Kasumi-1 (cell line): Measurements from ENCODE around the gene STK32B.
A peak's percentile ranks its signal among the peaks of the same experiment; 100 is the strongest.
"Not testable (repeated sequence)": the region's sequence is repeated elsewhere in the genome, so short reads cannot be mapped to it uniquely, and the experiment has no call there.

ENCODE experiments used
- DNase-seq, 2 experiments: peaks; one replicate each; lab custom pipeline; 2025; lab: John Stamatoyannopoulos, UW

STK32B gene

DNA sequence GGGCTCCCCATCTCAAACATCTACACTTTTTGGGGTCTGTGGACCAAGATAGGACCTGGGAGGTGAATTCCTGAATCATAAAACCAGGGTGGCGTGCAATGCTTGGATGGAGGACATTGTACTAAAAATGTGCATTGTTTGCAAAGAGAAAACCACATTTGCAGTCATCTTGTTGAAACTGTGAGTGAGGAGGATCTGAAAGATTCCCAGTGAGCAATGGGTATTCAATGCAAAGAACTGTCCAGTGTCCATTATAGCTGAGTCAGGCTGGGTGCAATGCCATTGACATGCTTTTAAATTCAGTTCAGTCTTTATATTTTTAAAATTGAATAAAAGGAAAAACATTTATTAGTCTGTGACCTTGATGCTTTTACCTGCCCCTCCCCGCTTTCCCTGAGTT lies 215.7 kb downstream of the STK32B start:
- DNase-seq: no peak

DNA sequence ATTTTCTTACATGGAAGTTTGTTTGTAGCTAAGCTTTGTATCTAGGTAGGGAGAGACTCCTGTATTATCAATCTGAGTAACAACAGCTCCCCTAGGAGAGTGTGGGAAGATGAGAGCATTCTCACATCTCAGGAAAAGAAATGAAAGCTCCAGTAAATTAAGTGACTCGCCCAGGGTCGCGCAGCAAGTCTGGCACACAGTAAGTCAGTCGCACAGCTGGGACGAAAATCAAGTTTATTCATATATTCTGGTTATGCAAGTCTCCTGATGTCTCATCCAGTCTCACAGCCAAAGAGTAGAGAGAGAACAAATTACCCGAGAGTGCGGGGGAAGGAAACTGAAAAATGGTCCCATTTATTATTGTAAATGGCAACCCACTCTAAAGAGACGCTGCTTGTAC lies 216.1 kb downstream of the STK32B start:
- DNase-seq: no peak

DNA sequence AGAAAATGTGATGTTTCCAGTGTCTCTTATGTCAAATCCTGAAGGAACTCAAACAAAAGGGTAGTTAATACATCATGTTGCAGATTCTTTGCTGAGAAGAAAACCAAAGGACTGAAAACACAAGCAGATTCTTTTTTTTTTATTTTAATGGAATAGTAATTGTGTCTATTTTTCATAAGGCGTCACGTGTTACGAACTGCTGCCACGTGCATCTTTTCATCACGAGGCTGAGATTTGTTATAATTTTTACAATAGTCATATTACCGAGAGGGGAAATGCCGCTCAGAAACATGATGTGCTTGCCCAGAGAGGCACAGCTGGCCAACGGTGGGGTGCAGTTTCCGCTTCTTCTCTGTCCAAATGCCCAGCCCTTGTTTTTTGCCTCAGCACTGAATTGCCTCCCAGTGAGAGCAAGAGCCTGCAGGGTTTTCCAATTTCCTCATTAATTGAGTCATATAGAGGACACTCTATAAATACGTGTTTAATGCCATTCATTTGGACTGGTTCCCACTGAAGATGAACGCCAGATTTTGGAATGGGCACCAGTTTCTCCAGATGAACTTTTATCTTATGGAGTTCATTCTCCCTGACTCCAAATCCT lies 225.3 kb downstream of the STK32B start:
- DNase-seq: no peak

DNA sequence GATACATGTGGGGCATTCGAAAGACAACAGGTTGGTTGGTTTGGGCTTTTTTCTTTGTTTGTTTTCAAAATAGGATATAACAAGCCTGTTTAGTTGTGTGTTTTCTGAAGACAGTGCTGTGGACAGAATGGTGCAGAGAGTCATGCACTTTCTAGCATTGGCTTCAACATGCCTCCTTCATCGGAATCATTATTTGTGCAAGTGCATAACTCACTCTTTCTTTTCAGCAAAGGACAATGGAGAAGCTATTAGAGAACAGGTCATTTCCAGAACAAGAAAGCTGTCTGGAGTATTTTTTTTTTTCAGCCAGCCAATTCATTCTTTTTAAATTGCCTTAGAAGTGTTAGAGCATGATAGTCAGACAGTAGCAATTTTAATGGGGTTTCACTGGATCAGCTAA lies 225.8 kb downstream of the STK32B start:
- DNase-seq: no peak

DNA sequence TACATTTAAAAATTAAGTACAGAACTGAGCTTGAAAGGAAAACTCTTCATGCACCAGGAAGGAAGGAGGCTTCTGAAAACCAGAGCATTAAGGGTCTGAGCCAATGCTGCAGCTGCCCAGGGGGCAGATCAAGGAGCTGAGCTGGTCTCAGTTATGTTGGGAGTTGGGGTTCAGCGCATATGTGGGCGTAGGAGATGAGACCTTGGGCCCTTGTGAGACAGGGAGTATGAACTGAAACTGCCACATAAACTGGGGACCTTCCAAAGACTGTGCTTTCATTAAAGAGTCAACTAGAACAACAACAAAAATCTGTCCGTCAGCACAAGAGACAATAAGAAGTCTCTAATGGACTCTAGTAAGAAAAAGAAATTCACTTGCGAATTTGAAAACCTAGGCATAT lies 226.9 kb downstream of the STK32B start:
- DNase-seq: no peak

DNA sequence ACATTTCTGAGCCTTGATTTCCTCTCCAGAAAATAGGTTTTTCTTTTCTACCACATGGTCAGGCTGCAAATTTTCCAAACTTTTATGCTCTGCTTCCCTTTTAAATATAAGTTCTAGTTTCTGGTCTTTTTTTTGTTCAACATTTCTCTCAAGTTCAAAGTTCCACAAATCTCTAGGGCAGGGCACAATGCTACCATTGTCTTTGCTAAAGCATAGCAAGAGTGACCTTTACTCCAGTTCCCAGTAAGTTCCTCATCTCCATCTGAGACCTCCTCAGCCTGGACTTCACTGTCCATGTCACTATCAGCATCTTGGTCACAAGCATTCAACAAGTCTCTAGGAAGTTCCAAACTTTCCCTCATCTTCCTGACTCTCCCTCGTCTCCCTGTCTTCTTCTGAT lies 228.8 kb downstream of the STK32B start:
- DNase-seq: not testable (repeated sequence)

DNA sequence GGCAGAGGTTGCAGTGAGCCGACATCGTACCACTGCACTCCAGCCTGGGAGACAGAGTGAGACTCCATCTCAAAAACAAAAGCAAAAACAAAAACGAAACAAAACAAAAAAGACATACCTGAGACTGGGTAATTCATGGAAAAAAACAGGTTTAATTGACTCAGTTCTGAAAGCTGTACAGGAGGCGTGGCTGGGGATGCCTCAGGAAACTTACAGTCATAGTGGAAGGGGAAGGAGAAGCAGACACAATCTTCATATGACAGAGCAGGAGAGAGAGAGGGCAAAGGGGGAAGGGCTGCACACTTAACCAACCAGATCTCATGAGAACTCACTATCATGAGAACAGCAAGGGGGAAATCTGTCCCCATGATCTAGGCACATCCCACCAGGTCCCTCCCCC lies 229.5 kb downstream of the STK32B start:
- DNase-seq: no peak

DNA sequence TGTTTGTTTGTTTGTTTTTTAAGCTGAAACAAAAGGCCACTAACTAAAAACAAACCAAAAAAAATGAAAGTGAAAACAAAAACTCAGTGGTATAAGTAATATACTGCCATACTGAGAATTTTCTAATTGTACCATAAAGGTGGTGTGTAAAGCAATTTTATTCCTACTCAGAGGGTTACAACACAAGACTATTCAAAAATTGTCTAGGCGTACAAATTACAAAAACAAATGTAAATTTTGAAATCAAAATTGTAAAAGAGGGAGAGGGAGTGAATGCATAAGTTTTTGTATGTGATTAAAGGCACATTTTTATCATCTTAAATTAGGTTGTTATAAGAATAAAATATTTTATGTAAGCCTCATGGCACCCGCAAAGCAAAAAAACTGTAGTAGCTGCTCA lies 232.6 kb downstream of the STK32B start:
- no peak for DNase-seq

DNA sequence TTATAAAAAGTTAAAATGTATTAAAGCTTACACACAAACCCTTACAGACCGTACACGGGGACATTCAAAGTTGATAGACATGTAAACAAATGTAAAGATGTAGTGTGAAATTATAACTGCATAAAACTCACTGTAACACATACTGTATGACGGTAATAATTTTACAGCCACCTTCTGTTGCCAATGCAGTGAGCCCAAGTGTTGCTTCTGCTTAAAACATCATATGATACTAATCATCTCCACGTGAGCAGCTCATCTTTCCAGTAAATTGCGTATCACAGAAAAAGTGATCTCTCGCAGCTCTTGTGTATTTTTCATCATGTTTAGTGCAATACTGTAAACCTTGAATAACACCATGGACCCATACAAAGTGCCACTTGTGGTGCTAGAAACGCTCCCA lies 233.2 kb downstream of the STK32B start:
- no peak for DNase-seq

DNA sequence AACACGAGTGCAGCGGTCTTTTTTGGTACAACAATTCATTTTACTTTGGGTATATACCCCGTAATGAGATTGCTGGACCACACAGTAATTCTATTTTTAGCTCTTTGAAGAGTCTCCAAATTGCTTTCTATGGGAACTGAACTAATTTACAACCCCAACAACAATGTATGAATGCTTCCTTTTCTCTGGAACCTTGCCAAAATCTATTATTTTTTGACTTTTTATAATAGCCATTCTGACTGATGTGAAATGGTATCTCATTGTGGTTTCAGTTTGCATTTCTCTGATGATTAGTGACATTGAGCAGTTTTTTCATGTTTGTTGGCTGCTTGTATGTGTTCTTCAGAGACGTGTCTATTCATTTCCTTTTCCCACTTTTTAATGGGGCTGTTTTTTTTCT lies 240.8 kb downstream of the STK32B start:
- no peak for DNase-seq

DNA sequence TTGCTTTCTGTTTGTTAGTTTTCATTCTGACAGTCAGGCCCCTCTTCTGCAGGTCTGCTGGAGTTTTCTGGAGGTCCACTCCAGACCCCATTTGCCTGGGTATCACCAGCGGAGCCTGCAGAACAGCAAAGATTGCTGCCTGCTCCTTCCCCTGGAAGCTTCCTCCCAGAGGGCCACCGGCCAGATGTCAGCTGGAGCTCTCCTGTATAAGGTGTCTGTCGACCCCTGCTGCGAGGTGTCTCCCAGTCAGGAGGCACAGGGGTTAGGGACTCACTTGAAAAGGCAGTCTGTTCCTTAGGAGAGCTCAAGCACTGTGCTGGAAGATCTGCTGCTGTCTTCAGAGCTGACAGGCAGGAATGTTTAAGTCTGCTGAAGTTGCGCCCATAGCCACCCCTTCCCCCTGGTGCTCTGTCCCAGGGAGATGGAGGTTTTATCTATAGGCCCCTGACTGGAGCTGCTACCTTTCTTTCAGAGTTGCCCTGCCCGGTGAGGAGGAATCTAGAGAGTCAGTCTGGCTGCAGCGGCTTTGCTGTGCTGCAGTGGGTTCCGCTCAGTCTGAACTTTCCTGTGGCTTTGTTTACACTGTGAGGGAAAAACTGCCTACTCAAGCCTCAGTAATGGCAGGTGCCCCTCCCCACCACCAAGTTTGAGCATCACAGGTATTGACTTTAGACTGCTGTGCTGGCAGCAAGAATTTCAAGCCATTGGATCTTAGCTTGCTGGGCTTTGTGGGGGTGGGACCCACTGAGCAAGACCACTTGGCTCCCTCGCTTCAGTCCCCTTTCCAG lies 246.9 kb downstream of the STK32B start:
- DNase-seq: not testable (repeated sequence)

DNA sequence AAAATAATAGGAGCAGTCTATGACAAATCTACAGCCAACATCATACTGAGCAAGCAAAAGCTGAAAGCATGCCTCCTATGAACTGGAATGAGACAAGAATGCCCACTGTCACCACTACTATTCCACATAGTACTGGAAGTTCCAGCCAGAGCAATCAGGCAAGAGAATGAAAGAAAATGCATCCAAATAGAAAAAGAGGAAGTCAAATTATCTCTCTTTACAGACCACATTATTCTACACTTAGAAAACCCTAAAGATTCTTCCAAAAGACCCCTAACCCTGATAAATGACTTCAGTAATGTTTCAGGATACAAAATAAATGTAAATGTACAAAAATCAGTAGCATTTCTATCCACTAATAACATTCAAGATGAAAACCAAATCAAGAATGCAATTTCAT lies 249.0 kb downstream of the STK32B start:
- peak; percentile 32 to 41 for DNase-seq

DNA sequence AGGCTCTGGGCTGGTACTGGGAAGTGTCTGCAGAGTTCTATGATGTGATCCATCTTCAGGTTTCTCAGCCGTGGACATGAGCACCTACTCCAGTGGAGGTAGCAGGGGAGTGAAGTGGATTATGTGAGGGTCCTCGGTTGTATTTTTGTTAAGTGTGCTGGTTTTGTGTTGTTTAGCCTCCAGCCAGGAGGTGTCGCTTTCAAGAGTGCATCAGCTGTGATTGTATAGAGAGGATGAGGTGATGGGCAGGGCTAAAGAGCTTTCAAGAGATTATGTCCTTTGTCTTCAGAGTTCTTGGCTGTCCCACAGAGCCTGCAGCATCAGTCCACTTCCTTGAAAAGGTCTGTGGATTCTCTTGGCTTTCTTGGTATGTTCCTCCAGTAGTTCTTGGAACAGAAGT lies 256.6 kb downstream of the STK32B start:
- no peak for DNase-seq

DNA sequence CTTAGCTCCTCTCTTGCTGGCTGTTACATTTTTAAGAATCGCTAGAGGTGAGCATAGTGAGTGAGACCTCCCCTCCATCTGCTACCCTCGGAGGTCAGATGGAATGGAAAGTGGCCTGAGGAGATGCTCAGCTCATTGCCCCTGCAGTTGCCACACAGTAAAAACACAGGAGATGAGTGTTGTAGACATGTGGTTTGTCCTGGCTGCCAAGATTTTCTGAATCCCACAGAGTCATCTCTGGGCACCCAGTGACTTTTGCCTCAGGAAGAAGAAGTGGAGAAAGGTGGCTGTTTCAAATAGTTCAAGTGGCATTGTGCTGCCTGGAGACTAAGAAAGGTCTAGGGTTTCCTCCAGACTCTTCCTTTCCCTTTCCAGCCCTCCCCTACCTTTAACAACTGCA lies 271.0 kb downstream of the STK32B start:
- no peak for DNase-seq

DNA sequence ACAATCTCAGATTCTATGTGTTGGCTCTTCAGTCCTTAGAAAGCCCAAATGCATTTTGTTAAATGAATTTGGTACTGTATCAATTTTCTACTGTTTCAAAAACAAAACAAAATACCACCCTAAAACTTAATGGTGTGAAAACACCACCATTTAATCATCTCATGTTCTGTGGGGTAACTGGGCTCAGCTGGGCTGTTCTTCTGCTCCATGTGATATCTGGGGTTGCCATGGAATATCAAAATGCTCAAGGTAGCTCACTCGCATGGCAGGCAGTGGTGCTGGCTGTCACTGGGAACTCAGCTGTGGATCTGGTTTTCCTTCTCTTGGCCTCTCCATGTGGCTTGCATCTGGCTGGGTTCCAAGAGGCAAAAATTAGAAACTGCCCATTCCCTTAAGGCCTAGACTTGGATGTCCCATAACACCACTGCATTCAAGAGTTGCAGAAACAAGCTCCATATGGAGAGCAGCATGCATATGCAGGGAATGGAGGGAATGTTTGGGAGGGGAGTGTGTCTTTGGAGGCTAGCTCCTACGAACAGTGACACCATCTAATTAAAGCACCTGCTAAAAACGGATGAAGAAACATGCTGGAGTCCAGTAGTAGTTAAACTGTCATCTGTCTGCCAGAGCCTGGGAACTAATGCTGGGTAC lies 279.2 kb downstream of the STK32B start:
- DNase-seq: no peak

DNA sequence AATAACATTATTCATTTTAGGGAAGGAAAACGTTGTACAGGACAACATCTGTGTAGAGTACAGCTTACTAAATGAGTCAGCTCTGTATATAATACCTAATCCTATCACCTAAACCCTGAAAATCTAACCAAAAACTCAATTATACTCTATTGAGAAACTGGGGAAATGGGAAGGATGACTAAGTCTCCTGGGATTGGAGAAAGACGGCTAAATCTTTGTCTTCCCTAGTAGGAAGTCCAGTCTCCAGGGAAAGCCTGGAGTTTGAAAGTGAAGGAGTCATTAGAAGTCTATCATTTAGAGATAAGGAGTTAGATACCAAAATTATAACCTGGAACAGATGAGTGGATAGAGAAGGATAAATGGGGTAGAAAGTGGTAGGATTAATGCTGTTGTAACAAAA lies 286.5 kb downstream of the STK32B start:
- DNase-seq: no peak

DNA sequence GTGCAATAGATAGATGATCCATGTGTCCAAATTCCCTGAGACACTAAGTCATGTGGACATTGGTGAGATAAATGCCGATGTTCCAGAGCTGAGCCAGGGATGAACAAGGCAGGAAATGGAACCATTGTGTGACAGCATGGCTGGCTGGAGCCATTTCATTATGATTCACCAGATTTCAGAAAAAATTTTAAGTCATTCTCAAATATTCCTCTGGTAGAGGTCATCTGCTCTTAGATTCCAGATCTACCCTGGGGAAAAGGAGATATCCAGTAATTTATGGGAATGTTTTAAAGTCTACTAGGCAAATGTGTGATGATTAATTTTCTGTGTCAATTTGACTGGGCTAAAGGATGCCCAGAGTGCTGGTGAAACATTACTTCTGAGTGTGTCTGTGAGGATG lies 287.3 kb downstream of the STK32B start:
- DNase-seq: no peak

DNA sequence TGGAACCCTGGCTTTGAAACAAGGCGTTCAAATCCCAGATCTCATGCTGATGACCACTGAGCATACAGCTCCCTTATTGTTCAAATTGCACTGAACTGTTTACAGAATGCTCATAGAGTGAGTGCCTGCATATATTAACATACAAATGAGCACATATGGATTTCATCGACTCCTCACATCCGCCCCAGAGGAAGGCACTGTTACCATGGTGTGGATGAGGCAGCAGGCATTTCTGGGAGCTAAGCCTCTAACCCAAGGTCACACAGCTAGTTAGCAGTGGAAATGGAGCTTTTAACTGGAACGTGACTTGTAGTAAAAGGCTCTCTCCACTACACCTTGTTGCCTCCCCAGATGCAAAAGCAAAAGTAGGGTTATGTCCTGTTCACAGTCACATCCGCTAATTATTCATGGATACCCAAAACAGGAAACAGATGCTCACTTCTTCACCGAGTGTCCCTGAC lies 289.7 kb downstream of the STK32B start:
- peak; percentile 94 for DNase-seq

DNA sequence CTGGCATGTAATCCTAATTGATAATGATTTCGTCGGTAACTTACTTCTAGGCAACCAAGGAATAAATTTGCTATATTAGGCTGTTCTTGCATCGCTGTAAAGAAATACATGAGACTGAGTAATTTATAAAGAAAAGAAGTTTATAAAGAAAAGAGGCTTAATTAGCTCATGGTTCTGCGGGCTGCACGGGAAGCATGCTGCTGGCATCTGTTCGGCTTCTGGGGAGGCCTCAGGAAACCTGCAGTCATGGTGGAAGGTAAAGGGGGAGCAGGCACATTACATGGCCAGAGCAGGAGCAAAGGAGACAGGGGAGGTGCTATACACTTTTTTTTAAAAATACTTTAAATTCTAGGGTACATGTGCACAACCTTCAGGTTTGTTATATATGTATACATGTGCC lies 290.2 kb downstream of the STK32B start:
- peak; percentile 66 to 76 for DNase-seq

DNA sequence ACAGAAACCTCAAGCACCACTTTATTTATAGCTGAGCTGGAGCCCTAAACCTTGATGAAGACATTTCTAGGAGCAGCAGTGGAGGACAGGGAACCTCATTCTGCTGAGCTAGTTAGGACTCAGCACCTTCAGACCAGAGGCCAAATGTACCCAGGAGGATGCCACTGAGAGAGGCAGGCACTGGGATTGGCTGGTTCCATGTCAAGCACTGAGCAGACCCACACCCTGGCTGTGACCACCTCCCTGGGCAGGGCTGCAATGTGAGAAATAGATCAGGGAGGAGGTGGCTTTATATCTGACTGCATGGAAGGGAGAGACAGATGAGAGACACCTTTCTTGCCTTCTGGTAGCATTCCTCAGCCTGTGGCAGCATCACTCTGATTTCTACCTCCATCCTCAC lies 304.6 kb downstream of the STK32B start:
- no peak for DNase-seq

DNA sequence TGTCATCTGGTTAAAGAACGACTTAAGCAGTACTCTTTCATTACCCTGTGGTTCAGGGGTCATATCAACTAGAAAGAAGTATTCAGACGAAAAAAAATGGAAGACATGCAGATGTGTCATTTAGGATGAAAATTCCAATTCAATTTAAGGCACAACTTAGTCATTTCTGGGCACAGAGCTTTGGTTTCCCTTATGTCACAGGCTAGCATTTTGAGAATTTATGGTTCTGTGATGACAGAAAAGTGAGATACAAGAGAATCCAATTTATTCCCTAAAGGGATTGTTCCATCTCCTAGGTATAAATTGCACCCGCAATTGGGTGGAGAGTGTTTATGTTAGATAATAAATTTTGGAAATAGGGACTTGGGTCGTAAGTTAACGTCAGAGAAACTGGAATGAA lies 306.6 kb downstream of the STK32B start:
- no peak for DNase-seq

DNA sequence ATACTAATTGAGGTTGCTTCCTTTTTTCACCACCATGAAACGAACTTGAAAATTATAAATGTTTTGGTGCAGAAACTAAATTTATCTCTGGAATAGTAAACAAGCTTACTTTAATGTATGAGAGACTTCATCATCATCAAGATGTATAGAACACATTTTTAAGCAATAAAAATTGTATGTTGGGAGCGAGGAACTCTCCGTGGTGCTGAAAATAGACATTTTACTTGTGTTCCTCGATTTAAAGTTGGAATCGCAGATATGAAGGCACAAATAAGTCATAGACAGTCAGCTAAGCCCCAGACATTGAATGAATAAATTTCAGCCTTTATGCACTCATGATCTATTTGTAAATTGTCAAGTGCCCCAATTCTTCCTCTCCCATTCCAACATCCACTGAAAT lies 310.7 kb downstream of the STK32B start:
- peak in 1 of 2 experiments; percentile 12 for DNase-seq

DNA sequence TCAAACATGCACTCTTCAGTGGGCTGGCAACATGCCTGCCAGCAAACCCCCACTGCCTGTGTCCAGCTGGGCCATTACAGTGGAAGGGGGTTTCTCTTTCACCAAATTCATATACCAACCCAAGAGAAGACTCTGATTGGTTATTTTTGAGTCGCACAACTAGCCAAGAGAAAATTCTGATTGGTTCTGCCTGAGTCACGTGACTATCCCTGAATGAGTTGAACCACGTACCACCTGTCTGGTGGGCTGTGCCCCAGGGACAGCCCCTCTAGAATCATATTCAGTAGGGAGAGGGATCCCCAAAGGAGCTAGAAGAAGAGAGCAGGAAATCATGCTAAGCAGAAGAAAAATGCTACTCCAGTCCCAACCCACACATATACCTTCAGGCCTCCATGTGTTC lies 313.1 kb downstream of the STK32B start:
- DNase-seq: no peak
